ENCODE measurements around the gene BYSL. TPM values are rescaled to one million over a fixed set of nuclear protein-coding genes. Genes with fewer than 3 reads are reported as not detected.
A peak's percentile ranks its signal among the peaks of the same experiment; 100 is the strongest.

Gene BYSL
- total RNA-seq, 1 donor from 2014 or later, result 17.4 TPM

GRCh38 chr6:41964201-41964887, 43.0 kb downstream of the BYSL start:
- no peak overlapping the region for H3K4me3 Mint-ChIP-seq (ENCODE audit: unreplicated experiment)
- peaks cover 30% of the 10 kb centered on the region for H3K4me1 Mint-ChIP-seq (ENCODE audit: low read depth)
- no peak for TF ChIP-seq CTCF (IDR thresholded peaks at IDR 0.05)

GRCh38 chr6:41965429-41966213, 44.3 kb downstream of the BYSL start:
- peaks cover 34% of the 10 kb centered on the region for H3K4me1 Mint-ChIP-seq (ENCODE audit: low read depth)
- no peaks in the 10 kb centered on the region for H3K9me3 Mint-ChIP-seq (ENCODE audit: low read depth)
- TF ChIP-seq CTCF (IDR thresholded peaks at IDR 0.05), result no peak
- H3K36me3 Mint-ChIP-seq (ENCODE audit: low read depth), result no peaks in the 10 kb centered on the region
- no peak for DNase-seq (ENCODE audit: low spot score)
- no peaks in the 10 kb centered on the region for H3K27me3 Mint-ChIP-seq (ENCODE audit: low read depth)
- H3K4me3 Mint-ChIP-seq (ENCODE audit: unreplicated experiment), result no peak overlapping the region
- H3K27ac Mint-ChIP-seq (ENCODE audit: unreplicated experiment), result peak overlapping the region; percentile 23

More at GRCh38 chr6:41964201-41964887, 43.0 kb downstream of the BYSL start:
- H3K9me3 Mint-ChIP-seq (ENCODE audit: low read depth), result no peaks in the 10 kb centered on the region
- H3K36me3 Mint-ChIP-seq (ENCODE audit: low read depth), result no peaks in the 10 kb centered on the region
- DNase-seq (ENCODE audit: low spot score), result no peak
- H3K27ac Mint-ChIP-seq (ENCODE audit: unreplicated experiment), result no peak overlapping the region
- H3K27me3 Mint-ChIP-seq (ENCODE audit: low read depth), result no peaks in the 10 kb centered on the region

GRCh38 chr6:41966214-41966920, 45.1 kb downstream of the BYSL start:
- no peak for DNase-seq (ENCODE audit: low spot score)
- Mint-ChIP-seq H3K9me3 (ENCODE audit: low read depth) (no peaks in the 10 kb centered on the region), H3K27me3 (ENCODE audit: low read depth) (no peaks in the 10 kb centered on the region), H3K4me3 (ENCODE audit: unreplicated experiment) (no peak overlapping the region), H3K4me1 (ENCODE audit: low read depth) (peaks cover 35% of the 10 kb centered on the region), H3K27ac (ENCODE audit: unreplicated experiment) (peak overlapping the region; percentile 2), H3K36me3 (ENCODE audit: low read depth) (no peaks in the 10 kb centered on the region)
- TF ChIP-seq CTCF (IDR thresholded peaks at IDR 0.05), result no peak

GRCh38 chr6:41966961-41967311, 45.6 kb downstream of the BYSL start:
- DNase-seq (ENCODE audit: low spot score), result no peak
- Mint-ChIP-seq H3K4me3 (ENCODE audit: unreplicated experiment) (no peak overlapping the region), H3K4me1 (ENCODE audit: low read depth) (peaks cover 31% of the 10 kb centered on the region), H3K36me3 (ENCODE audit: low read depth) (no peaks in the 10 kb centered on the region), H3K27ac (ENCODE audit: unreplicated experiment) (peak overlapping the region; percentile 56), H3K27me3 (ENCODE audit: low read depth) (no peaks in the 10 kb centered on the region), H3K9me3 (ENCODE audit: low read depth) (no peaks in the 10 kb centered on the region)
- no peak for TF ChIP-seq CTCF (IDR thresholded peaks at IDR 0.05)

All from chondrocyte (in vitro differentiated cells).